ENCODE results near the gene PUS1. TPM values are rescaled to one million over a fixed set of nuclear protein-coding genes. Genes with fewer than 3 reads are reported as not detected.

The PUS1 gene
- total RNA-seq, 2 donors from 2014 or later: 23.6 TPM

DNA sequence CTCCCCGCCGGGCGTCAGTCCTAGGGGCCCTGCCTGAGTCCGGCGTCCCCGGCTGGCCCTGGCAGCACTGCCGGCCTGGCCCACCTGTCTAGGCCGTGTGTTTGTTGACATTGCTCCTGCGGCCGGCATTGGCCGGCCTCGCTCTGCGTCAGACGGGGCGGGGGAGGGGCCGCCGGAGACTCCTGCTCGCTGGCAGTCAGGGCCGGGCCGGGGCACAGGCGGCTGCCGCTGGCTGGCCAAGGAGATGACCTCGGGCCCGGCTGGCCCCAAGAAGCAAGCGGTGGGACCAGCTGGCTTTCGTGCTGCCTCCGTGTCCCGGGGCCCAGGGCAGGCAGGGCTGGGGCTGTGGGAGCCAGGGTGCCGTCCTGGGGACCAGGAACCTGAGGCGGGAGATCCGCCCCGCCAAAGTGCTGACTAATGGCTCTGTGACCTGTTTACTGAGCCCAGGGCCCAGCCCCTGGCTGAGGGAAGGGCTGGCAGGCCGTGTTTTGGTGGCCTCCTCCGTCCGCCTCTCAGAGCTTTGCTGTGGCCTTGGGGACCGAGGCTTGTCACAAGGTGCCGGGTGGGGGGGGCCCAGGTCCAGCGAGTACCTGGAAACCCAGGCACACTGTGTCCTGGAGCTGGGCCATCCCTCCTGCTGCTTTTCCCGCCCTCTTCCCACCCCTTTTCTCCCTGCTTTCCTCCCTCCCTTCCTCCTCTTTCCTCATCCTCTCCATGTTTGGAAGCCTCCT, 32.8 kb upstream of the PUS1 start:
- peak; percentile 65 for ATAC-seq
- no peaks in the 10 kb centered on the region for H3K27me3 Mint-ChIP-seq
- H3K27ac Mint-ChIP-seq: peak overlapping the region; percentile 89
- H3K36me3 Mint-ChIP-seq (ENCODE audit: low read depth): no peaks in the 10 kb centered on the region
- peaks cover 19% of the 10 kb centered on the region for H3K4me1 Mint-ChIP-seq
- peak overlapping the region; percentile 93 for H3K4me3 Mint-ChIP-seq
- DNase-seq: peak; percentile 33 to 56 (median 50)
- no peaks in the 10 kb centered on the region for H3K9me3 ChIP-seq (ENCODE audit: control insufficient read depth, low read length, poor library complexity, severe bottlenecking)

DNA sequence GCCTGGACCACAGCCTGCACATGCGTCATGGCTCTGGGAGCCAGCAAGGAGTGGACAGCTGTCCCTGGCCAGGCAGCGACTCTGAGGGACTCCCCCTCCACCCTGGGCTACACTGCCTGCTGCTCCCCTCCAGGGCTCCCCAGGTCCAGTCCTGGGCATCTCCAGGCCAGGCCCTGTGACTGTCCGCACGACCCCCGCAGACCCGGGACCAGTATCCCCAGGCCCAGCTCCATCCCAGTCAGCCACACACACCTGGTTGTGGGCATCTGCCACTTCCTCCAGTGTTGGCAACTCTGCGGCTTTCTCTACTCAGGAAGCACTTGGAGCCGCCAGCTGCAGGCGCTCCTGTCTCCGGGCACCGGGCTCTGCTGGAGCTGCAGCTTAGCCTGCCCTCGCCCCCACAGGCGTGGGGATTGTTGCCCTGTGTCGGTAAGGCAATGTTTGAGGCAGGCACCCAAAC, 32.2 kb upstream of the PUS1 start:
- DNase-seq: no peak
- H3K9me3 ChIP-seq (ENCODE audit: control insufficient read depth, low read length, poor library complexity, severe bottlenecking): no peaks in the 10 kb centered on the region
- peaks cover 19% of the 10 kb centered on the region for H3K4me1 Mint-ChIP-seq
- no peak for ATAC-seq
- H3K4me3 Mint-ChIP-seq: peak overlapping the region; percentile 93
- H3K36me3 Mint-ChIP-seq (ENCODE audit: low read depth): no peaks in the 10 kb centered on the region
- no peaks in the 10 kb centered on the region for H3K27me3 Mint-ChIP-seq
- peak overlapping the region; percentile 41 for H3K27ac Mint-ChIP-seq

DNA sequence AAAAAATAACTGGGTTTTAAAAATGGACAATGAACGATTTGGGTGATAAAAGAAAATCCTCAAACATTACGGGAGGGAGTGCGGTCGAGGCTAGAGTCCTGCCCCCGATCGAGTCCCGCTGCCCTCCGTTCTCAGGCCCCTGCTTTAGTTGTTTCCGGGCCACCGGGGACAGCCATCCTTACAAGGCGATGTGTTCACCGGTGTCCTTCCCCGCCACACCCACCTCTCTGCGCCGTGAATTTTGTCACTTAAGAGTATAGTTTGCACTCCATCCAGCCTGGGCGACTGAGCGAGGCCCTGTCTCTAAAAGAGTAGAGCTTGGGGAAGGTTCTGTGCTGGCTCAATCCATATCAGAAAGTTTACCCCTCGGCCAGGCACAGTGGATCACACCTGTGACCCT, 31.8 kb upstream of the PUS1 start:
- H3K36me3 Mint-ChIP-seq (ENCODE audit: low read depth): no peaks in the 10 kb centered on the region
- peak overlapping the region; percentile 41 for H3K27ac Mint-ChIP-seq
- H3K27me3 Mint-ChIP-seq: no peaks in the 10 kb centered on the region
- ATAC-seq (no peak), DNase-seq (no peak)
- H3K4me1 Mint-ChIP-seq: peaks cover 21% of the 10 kb centered on the region
- H3K4me3 Mint-ChIP-seq: peak overlapping the region; percentile 93
- no peaks in the 10 kb centered on the region for H3K9me3 ChIP-seq (ENCODE audit: control insufficient read depth, low read length, poor library complexity, severe bottlenecking)

DNA sequence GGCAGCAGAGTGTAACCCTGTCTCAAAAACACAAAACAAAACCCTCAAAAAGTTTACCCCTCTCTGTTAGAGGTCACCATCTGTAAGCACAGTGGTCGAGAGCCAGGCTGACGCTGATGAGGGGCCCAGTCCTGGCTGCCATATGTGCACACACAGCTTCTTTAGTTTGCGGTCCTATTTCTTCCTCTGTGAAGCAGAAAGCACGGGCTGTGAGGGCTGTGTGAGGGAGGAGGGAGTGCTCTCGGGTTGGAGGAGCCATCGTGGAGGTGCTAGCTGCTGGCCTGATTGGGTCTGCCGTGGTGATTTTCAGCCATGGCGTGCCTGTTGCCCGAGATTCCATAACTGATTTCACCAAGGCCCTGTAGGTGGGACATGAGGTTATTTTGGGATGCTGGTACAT, 31.2 kb upstream of the PUS1 start:
- H3K27me3 Mint-ChIP-seq: no peaks in the 10 kb centered on the region
- no peaks in the 10 kb centered on the region for H3K9me3 ChIP-seq (ENCODE audit: control insufficient read depth, low read length, poor library complexity, severe bottlenecking)
- H3K36me3 Mint-ChIP-seq (ENCODE audit: low read depth): no peaks in the 10 kb centered on the region
- no peak overlapping the region for H3K4me3 Mint-ChIP-seq
- H3K4me1 Mint-ChIP-seq: peaks cover 23% of the 10 kb centered on the region
- DNase-seq: no peak
- no peak overlapping the region for H3K27ac Mint-ChIP-seq
- no peak for ATAC-seq

- peak overlapping the region; percentile 45 for H3K4me3 Mint-ChIP-seq
- H3K27ac Mint-ChIP-seq: no peak overlapping the region
- ATAC-seq (no peak), DNase-seq (no peak)
- no peaks in the 10 kb centered on the region for H3K9me3 ChIP-seq (ENCODE audit: control insufficient read depth, low read length, poor library complexity, severe bottlenecking)
- H3K4me1 Mint-ChIP-seq: peaks cover 24% of the 10 kb centered on the region
- no peaks in the 10 kb centered on the region for H3K36me3 Mint-ChIP-seq (ENCODE audit: low read depth)
- H3K27me3 Mint-ChIP-seq: no peaks in the 10 kb centered on the region
Observed at GRCh38 chr12:131900397-131900796, 28.7 kb upstream of the PUS1 start.

- H3K4me1 Mint-ChIP-seq: peaks cover 22% of the 10 kb centered on the region
- H3K36me3 Mint-ChIP-seq (ENCODE audit: low read depth): no peaks in the 10 kb centered on the region
- H3K9me3 ChIP-seq (ENCODE audit: control insufficient read depth, low read length, poor library complexity, severe bottlenecking): no peaks in the 10 kb centered on the region
- DNase-seq: no peak
- no peaks in the 10 kb centered on the region for H3K27me3 Mint-ChIP-seq
- no peak overlapping the region for H3K27ac Mint-ChIP-seq
- no peak for ATAC-seq
- no peak overlapping the region for H3K4me3 Mint-ChIP-seq
Observed at GRCh38 chr12:131901431-131902331, 27.4 kb upstream of the PUS1 start.

DNA sequence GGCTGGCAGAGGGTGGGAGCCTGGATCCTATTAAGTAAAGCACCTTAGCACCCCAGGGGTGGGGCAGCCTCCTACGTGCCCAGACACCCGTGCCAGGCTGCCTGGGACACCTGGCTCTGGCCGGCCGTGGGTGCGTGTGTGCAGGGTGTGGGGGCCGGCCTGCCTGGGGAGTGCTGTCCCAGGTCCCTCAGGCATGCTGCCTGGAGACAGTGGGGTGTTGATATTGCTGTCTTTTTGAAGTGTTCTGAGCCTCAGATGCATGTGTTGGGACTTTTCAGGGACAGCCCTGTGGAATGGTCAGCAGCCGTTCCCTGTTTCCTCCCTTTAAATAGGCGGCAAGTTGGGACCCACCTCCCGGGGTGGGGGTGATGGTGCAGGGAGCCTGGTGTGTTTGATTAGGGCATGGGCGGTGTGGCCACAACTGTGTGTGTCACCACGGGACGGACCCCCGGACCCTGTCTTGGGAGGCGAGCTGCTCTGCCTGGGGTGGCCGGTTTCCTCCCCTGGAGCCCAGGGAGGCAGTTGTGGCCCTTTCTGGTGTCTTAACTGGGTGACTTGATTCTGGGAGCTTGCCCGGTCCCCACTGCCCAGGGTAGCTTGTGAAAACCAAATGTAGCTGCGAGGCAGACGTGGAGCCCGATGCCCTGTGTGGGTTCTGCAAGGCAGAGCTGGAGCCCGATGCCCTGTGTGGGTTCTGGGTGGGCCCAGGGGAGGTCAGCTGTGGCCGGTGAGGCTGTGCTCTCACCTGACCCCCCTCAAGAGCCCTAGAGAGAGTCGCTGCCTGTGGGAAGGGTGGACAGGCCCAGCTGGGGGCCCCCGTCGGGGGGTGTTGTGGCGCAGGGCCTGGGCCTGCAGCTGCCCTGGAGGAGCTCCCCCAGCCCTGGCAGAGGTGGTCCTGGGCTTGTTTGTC, 26.5 kb upstream of the PUS1 start:
- Mint-ChIP-seq H3K27me3 (no peaks in the 10 kb centered on the region), H3K4me3 (no peak overlapping the region), H3K27ac (no peak overlapping the region), H3K36me3 (ENCODE audit: low read depth) (no peaks in the 10 kb centered on the region), H3K4me1 (peaks cover 19% of the 10 kb centered on the region)
- no peaks in the 10 kb centered on the region for H3K9me3 ChIP-seq (ENCODE audit: control insufficient read depth, low read length, poor library complexity, severe bottlenecking)
- ATAC-seq (no peak), DNase-seq (no peak)

DNA sequence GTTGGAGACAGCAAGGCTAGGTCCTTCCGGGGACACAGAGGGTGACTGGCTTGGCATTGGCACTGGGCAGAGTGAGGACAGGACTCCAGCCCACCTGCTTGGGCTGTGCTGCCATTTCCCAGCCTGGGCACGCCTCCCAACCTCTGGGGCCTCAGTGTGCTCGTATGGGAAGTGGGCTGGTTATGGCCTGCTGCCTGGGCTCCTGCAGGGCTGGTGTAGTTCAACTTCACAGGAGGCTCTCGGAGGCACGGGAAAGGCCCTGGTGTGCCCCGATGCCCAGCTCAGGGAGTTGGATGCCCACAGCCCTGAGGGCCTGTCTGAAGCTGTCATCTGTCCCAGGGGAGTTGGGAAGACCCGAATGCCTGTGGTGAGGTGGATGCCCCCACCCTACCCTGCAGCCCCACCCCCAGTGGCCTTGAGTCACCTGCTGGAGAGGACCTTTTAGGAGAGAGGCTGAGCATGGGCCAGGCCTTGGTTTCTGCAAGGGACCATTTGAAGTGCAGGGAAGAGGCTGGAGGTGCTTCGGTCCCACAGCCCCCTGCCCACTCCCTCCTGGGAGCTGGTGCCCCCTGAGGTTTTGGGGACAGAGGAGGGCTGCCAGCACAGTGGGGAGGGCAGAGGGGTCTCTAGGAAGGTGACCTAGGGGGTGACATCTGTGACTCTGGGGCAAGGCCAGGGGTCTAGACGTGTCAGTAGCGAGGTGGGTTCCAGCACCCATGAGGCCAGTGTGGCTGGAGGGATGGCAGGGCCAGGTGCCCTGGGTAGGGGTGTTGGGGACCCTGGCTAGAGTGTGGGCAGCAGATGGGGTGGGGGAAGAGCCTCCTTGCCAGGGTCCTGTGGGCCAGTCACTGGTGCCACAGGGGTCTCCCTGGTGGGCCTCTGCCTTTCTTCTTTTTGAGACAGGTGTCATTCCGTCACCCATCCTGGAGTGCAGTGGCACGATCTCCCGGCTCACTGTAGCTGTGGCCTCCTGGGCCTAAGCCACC, 25.5 kb upstream of the PUS1 start:
- ATAC-seq (no peak), DNase-seq (no peak)
- Mint-ChIP-seq H3K27me3 (no peaks in the 10 kb centered on the region), H3K27ac (peak overlapping the region; percentile 32), H3K4me3 (no peak overlapping the region), H3K4me1 (peaks cover 14% of the 10 kb centered on the region), H3K36me3 (ENCODE audit: low read depth) (no peaks in the 10 kb centered on the region)
- no peaks in the 10 kb centered on the region for H3K9me3 ChIP-seq (ENCODE audit: control insufficient read depth, low read length, poor library complexity, severe bottlenecking)

GRCh38 chr12:131904346-131904745, 24.7 kb upstream of the PUS1 start:
- H3K9me3 ChIP-seq (ENCODE audit: control insufficient read depth, low read length, poor library complexity, severe bottlenecking): no peaks in the 10 kb centered on the region
- DNase-seq (no peak), ATAC-seq (no peak)
- Mint-ChIP-seq H3K27ac (no peak overlapping the region), H3K36me3 (ENCODE audit: low read depth) (no peaks in the 10 kb centered on the region), H3K4me3 (peak overlapping the region; percentile 21), H3K27me3 (no peaks in the 10 kb centered on the region), H3K4me1 (peaks cover 14% of the 10 kb centered on the region)

DNA sequence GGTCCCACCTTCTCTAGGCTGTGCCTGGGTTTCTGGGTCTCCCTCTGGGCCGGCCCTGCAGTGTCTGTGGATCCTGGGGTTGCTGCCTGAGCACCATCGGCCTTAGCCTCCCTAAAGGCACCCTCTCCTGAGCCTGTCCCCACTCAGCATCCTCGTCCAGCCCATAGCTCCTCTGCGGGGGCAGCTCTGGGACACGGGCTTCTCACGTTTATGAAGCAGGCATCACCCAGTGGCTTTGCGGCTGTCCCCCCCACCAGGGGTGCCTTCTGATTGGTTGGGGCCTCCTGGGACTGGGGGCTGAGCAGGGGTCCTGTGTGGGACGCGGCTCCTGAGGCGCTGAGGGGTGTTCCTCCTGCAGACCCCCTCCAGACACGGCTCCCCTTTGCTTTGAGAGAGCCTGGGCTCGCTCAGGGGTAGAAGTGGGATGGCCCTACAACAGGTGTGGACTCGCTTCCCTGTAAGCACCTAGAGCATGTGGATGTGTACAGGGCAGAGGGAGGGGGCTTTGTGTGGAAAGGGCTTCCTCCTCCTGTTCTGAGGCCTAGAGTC, 23.9 kb upstream of the PUS1 start:
- Mint-ChIP-seq H3K36me3 (ENCODE audit: low read depth) (no peaks in the 10 kb centered on the region), H3K4me3 (no peak overlapping the region), H3K27ac (peak overlapping the region; percentile 65), H3K27me3 (no peaks in the 10 kb centered on the region), H3K4me1 (peaks cover 13% of the 10 kb centered on the region)
- H3K9me3 ChIP-seq (ENCODE audit: control insufficient read depth, low read length, poor library complexity, severe bottlenecking): no peaks in the 10 kb centered on the region
- DNase-seq (no peak), ATAC-seq (peak; percentile 18)

DNA sequence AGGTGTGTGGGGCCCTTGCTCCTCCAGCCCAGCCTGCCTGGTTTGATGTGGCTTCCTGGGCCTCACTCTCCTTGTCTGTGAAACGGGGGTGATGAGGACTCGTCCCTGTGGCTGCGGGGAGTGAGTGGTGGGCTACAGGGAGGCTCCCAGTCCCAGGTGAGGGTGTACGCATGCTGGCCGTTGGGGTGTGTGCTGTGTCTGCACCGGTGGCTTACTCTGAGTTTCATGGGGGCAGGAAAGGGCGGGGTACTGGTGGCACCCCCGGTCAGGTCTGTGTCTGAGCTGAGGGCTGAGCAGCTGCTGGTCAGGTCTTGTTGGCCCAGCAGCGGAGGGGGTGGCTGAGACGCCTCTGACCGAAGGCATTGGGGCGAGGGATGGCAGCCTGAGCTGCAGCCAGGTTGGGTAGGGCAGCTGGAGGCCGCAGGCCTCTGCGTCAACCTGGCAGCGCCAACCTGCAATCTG, 23.4 kb upstream of the PUS1 start:
- Mint-ChIP-seq H3K27me3 (no peaks in the 10 kb centered on the region), H3K36me3 (ENCODE audit: low read depth) (no peaks in the 10 kb centered on the region), H3K4me3 (no peak overlapping the region), H3K4me1 (peaks cover 11% of the 10 kb centered on the region), H3K27ac (peak overlapping the region; percentile 65)
- H3K9me3 ChIP-seq (ENCODE audit: control insufficient read depth, low read length, poor library complexity, severe bottlenecking): no peaks in the 10 kb centered on the region
- ATAC-seq: peak; percentile 4
- DNase-seq: no peak

Measured in T-helper 17 cell (primary cell).